SKM-1 (cell line): ENCODE data around the gene PRAMEF17.
"Not testable (repeated sequence)": the region's sequence is repeated elsewhere in the genome, so short reads cannot be mapped to it uniquely, and the experiment has no call there.

ENCODE experiments used
- DNase-seq: peaks from one replicate; lab custom pipeline; 2025; ENCODE audit not compliant: unreplicated experiment; lab: John Stamatoyannopoulos, UW

Gene PRAMEF17

DNA sequence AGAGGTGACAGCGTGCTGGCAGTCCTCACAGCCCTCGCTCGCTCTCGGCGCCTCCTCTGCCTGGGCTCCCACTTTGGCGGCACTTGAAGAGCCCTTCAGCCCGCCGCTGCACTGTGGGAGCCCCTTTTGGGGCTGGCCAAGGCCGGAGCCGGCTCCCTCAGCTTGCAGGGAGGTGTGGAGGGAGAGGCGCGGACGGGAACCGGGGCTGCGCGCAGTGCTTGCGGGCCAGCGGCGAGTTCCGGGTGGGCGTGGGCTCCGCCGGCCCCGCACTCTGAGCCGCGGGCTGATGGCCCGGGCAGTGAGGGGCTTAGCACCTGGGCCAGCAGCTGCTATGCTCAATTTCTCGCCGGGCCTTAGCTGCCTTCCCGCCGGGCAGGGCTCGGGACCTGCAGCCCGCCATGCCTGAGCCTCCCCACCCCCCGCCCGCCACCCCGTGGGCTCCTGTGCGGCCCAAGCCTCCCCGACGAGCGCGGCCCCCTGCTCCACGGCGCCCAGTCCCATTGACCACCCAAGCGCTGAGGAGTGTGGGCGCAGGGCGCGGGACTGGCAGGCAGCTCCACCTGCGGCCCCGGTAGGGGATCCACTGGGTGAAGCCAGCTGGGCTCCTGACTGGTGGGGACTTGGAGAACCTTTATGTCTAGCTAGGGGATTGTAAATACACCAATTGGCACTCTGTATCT, 49.8 kb downstream of the PRAMEF17 start:
- DNase-seq = not testable (repeated sequence)
